Stimulated activated CD4-positive, alpha-beta T cell treated with anti-CD3 and anti-CD28 coated beads, Interleukin-15, amount 100 ng/mL, for 24 hours (primary cell): ENCODE data around the gene CIB1.
"Not testable (repeated sequence)": the region's sequence is repeated elsewhere in the genome, so short reads cannot be mapped to it uniquely, and the experiment has no call there.

Experiments used
- DNase-seq: peaks from one replicate; pipeline ENCODE4 v3.0.0-alpha.2; 2020

The CIB1 gene

DNA sequence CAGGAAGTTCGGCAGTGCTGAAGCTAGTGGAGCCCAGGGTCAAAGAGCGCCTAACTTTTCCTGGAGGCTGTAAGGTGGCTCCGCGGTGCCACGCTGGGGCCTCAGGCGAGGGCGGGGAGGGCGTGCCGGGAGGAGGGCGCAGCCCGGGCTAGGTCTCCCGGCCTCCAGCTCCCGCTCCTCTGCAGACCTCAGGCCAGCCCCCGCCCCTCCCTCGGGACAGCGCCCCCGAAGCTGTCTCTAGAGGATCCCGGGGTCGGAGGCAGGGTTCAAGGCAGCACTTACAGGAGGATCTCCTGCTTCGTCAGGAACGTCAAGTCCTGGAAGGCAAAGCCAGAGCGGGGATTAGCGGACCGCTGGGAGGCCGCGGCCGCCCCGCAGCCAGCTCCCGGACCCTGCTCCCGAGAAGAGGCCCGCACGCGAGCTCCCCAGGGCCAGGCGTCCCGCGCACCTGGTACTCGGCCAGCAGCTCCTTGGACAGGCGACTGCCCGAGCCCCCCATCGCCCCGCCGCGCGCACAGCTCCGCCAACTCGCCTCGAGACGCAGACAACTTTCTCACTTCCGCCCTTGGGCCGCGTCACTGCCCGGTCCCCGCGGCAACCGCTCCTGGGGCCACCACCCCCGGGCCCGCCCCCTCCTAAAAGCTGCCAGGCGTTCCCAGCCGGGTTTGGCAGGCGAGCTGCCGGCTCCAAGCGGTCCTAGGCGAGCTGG lies at the start of gene CIB1:
CIB1 (minus strand) TSS at position 555 of the 709 bp plus-strand sequence; CDS start at position 499, 56 bp downstream.
- peak; percentile 99 for DNase-seq

DNA sequence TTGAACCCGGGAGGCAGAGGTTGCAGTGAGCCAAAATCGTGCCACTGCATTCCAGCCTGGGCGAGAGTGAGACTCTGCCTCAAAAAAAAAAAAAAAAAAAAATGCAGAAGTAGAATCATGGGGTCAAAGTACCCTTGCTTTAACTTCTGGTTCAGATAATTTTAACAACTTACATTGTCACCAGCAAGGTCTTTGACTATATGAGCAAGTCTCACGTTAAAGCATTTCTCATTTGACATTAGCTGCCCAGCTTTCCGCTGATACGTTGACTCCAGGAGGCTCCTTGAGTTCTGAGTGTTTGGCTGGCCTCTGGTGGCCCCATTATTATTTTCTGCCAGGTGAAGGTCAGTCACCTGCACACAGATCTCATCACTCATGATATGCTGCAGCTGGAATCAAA lies 47.9 kb upstream of the CIB1 start:
- not testable (repeated sequence) for DNase-seq

DNA sequence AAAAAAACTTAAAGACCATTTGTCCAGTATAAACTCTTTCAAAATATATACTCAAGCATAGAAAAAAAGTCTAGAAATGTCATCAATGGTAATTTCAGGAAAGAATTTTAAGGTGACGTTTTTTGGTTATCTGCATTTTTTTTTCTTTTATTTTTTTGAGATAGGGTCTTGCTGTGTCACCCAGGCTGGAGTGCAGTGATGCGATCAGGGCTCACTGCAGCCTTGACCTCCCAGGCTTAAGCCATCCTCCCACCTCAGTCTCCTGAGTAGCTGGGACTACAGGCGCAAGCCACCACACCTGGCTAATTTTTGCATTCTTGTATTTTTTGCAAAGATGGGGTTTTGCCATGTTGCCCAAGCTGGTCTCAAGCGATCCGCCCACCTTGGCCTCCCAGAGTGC lies 47.0 kb upstream of the CIB1 start:
- DNase-seq: not testable (repeated sequence)

DNA sequence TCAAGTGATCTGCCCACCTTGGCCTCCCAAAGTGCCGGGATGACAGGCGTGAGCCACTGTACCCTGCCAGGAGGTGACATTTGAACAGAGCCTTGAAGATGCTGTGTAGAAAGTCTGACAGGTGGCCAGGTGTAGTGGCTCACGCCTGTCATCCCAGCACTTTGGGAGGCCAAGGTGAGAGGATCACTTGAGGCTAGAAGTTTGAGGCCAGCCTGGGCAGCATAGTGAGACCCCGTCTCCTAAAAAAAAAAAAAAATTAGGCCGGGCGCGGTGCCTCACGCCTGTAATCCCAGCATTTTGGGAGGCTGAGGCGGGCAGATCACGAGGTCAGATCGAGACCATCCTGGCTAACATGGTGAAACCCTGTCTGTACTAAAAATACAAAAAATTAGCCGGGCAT lies 44.7 kb upstream of the CIB1 start:
- DNase-seq: not testable (repeated sequence)

DNA sequence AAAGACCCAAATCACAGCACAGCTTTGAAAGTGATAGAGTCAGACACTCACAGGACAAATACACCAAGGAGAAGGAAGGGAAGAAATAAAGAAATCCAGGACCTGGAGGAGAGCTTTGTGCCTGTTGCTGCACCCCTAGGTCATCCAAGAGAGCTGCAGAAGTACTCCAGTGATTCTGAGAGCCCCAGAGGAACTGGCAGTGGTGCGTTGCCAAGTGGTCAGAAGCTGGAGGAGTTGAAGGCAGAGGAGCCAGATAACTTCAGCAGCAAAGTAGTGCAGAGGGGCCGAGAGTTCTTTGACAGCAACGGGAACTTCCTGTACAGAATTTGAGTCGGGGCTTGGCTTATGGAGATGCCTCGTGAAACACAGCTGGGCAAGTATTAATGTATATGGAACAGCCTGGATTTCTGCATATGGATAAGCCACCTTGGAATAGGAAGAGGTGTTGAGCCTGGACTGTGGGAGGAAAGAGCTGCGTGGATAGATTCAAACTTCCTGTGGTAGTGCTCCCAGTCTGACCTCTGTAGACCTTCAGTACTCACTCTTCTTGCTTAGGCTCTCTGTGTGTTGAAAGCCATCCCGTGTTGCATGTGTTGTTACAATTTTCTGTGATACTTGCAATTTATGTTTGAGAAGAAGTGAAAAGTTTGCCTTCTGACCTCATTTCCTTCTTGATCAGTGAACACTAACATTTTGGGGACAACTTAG lies 37.9 kb upstream of the CIB1 start:
- no peak for DNase-seq

DNA sequence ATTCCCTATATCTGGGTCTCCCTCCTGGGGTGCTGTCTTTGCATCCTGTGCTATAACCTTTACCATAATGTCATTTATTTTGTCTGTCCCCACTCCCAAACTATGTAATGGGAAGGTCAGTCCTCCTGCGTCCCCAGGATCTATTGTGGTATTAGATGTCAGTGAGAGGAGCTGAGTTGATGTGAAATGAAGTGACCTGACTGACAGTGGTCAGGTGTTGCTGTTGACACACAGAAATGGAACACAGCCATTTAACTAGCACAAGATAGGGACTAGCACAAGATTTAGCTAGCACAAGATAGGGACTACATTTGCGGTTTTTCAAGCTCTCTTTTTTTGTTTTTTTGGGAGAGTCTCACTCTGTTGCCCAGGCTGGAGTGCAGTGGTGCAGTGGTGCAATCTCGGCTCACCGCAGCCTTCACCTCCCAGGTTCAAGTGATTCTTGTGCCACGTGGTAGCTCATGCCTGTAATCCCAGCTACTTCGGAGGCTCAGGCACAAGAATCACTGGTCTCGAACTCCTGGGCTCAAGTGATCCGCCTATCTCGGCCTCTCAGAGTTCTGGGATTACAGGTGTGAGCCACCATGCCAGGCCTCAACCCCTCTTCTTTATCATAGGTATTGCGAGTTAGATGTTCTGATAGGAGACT lies 36.9 kb upstream of the CIB1 start:
- DNase-seq: no peak

DNA sequence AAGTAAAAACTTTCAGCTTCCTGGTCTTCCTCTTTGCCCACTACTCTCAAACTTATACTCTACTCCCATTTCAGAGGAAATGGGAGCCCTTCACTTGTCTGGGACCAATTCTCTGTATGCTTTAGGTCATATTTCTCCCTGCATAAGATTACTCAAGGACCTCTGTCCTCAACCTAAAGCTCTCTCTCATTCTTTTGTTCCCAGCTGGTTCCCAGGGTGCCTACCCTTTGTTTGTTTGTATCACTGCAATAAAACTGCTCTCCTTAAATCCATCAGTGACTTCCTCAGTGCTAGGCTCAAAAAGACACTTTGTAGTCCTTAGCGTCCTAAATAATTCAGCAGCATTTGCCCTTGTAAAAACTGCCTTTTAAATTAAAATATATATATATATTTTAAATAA lies 34.7 kb upstream of the CIB1 start:
- no peak for DNase-seq

DNA sequence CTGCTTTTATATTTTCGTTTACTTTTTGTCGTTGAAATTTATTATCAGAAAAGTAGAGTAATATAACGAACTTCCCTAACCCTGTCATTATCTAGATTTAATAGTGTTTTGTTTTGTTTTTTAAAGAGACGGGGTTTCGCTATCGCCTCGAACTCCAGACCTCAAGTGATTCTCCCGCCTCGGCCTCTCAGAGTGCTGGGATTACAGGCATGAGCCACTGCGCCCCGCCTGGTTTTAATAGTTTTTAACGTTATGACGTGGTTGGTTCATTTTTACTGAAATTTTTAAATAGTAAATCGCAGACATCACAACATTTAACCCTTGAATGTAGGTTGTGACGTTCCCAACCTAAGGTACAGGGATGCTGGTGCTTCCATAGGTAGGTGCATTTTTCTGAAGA lies 32.7 kb upstream of the CIB1 start:
- DNase-seq: peak; percentile 49

DNA sequence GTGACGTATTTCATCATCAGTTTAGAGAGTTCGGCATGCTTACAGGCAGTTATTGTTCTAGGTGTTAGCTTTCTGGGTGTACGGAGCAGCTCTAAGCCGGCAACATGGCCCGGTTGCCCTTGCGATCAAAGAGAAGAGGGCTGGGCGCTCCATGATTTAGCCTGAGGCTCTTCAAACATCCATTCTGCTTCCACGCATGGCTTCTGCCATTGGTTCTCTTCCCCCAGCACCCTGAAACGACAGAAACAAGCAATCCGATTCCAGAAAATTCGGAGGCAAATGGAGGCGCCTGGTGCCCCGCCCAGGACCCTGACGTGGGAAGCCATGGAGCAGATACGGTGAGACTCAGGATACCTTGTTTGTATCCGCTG lies 32.3 kb upstream of the CIB1 start:
- peak; percentile 71 for DNase-seq

DNA sequence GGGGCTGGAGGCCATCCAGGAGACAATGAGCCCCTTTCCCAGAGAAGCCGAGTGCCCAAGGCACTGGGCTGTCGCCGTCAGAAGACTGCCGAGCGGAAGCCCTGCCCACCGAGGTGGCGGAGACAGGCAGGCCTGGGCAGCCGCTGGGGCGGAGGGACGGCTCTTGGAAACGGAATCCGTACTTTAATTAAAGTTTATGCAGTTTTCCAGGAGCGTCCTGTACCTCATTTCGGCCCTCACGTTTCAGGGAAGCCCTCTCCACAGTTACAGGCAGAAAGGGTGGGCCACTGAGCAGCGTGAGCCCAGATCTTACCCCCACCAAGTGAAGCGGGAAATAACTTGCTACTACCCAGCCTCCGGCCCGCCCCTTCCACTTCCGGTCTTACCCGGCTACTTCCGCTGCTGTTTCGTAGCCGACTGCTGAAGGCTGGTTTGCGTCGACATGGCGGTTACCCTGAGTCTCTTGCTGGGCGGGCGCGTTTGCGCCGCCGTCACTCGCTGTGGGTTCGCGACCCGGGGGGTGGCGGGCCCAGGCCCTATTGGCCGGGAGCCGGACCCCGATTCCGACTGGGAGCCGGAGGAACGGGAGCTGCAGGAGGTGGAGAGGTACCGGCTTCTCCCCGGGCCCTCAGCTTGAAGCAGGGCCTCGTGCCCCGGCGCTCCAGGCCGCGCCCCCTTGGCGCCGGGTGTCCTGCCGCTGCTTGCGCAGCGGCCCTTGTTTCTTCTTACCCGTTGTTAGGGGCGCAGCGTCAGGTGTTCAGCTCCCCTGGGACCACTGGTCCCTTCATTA lies 31.7 kb upstream of the CIB1 start, which contains the start of gene NGRN:
NGRN (plus strand) TSS at position 402 of the 790 bp plus-strand sequence; CDS start at position 443, 41 bp downstream.
- peak; percentile 96 for DNase-seq

DNA sequence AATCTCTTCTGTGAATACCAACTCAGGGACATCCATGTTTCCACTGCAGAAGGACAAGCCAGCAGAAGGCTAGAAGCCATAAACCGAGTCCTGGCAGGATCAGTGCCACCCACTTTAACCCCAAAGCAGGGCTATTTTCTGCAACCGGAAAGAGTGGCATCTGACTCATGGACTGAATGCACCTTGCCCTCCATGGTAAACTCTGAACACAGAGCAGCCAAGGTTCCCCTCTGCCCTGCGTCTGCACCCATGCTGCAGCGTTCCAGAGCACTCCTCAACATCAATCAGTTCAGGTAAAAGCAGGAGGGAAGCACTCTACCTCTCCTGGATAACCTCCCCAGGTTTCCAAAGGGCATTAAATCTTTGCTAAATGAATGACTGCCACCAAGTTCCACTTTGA lies 30.9 kb upstream of the CIB1 start:
- peak; percentile 49 for DNase-seq

DNA sequence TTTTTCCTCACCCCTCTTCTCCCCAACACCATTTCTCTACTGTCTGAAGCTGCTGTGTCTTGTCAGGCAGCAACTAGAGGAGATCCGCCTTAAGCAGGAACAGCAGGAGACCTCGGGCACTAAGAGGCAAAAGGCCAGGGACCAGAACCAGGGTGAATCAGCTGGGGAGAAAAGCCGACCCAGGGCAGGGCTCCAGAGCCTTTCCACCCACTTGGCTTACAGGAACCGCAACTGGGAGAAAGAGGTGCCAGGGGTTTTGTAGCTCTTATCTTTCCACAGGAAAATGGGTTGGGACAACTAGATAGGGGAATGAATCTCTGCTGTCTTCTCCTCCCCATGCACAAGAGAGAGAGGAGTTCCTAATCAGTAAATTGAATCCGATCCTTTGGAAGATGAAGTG lies 28.7 kb upstream of the CIB1 start:
- no peak for DNase-seq

DNA sequence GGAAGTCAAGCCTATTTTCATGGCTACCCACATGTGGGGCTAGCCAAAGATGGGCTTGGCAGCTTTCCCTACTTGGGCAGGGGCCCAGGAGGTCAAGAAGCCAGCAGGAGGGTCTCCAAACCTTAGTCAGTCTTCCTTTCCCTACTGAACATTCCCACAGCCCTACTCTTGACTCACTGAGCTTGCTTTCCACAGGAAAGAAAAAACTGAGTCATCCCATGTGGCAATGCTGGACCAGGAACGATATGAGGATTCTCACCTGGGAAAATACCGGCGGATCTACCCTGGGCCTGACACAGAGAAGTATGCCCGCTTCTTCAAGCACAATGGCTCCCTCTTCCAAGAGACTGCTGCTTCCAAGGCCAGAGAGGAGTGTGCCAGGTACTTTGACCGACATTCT lies 28.1 kb upstream of the CIB1 start:
- no peak for DNase-seq

DNA sequence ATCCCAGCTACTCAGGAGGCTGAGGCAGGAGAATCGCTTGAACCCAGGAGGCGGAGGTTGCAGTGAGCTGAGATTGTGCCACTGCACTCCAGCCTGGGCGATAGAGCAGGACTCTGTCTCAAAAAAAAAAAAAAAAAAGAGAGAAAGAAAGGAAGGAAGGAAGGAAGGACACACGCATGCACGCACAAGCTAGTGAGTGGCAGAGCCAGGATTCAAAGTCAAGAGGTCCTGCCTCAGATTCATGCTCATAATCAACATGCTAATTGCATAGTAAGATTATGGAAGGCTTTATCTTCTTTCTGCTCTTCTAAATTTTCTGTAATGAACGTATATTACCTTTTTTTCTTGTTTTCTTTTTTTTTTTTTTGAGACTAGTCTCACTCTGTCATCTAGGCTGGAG lies 27.0 kb upstream of the CIB1 start:
- DNase-seq: not testable (repeated sequence)

DNA sequence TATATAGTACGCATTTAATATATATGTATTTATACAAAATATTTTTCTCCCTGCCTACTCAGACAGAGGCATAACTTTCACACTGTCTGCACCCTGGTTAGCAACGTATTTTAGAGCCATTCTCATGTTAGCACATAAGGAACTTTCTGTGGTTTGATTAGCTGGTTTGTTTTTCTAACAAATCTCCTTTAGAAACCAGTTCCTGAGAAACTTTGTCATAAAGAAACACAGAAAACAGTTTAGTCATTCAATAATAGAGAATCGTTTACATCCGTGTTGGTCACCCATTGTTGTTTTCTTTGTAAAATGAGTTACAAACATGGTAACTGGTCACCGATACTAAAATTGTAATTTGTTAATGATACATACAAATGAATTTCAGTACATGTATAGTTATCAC lies 25.8 kb upstream of the CIB1 start:
- no peak for DNase-seq

DNA sequence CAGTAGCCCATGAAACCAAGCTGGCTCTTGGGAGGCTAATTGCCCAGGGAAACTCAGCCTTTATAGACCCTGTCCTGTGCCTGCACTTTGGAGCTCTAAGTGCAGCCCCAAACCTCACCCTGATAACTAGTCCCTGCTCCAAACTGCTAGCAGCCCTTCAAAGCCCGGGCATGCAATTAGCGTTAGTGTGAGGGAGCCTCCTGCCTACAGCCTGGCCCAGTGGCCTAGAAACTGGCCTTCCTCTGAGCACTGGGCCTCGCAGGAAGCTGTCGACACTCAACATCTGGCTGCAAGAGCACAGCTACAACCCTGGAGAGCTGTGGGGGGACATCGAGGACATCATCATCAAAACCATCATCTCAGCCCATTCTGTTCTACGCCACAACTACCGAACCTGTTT lies 24.0 kb upstream of the CIB1 start:
- DNase-seq: no peak

DNA sequence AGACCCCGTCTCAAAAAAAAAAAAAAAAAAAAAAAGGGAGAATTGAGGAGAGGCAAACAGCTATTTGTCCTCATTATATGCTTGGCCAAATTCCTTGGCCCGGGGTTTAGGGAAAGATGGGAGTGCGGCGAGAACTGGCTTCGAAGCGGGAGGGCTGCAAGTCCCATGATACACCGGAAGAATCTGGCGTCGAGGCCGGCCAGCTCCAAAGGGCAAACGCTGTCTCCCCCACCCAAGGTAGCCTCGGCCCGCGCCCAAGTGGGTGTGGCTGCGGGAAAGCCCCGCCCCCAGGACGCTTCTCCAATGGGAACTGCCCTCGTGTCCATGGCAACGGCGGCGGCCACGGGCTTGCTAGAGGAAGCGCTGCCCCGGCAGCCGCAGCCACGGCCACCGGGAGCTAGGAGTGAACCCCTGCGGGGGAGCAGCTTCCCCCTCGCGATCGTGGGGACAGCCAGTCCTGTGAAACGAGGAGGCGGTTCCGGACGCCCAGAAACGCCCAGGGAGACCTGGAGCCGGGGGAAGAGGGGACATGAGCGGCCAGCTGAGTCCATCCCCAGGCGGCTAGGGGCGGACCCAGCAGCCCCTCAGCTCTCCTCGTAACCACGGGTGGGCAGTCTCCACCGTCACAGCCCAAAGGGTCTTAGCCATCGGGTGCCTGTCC lies 15.6 kb upstream of the CIB1 start, which contains the start of gene TTLL13:
TTLL13 (plus strand) TSS at position 354 of the 661 bp plus-strand sequence. CDS start 1,075 bp downstream, outside the sequence.
- DNase-seq: peak; percentile 96

DNA sequence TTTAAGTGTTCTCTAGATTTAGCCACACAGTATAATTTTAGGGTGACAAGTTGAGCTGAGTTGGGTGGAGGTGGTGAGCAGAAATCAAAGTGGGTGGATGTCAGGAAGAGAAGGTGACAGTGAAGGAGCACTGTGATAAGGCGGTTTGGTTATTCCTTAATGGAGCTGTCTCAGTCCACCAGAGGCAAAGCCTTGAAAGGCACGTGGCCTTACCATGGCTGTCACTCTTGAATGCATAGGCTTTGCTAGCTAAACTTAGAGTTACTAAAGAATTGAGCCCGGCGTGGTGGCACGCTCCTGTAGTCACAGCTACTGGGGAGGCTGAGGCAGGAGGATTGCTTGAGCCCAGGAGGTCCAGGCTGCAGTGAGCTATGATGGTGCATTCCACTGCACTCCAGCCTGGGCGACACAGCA lies 15.1 kb upstream of the CIB1 start:
- DNase-seq: no peak

DNA sequence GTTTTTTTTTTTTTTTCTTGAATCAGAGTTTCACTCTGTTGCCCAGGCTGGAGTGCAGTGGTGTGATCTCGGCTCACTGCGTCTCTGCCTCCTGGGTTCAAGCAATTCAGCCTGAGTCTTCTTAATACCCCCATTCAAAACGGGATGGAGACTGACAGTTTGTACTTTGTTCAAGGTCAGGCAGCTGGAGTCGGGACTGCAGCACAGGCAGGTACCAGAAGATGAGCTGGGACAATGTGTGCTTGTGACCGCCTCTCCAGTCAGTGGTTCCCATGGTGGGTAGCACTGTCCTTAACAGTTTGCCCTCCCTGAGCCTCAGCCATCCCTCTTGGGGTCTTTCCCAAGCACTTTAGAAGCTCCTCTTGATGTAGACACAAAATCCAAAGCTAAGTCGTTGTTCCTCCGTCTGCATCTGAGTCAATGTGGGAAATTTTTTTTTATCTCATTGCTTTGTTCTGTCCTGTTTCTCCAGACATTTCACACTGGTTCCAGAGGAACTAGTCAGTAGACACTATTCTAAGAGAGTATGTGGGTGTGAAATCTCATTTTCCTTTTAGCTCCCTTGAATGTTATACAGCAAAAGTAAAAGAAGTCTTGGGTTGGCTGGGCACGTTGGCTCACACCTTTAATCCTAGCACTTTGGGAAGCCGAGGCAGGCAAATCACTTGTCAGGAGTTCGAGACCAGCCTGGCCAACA lies 10.3 kb upstream of the CIB1 start:
- no peak for DNase-seq

DNA sequence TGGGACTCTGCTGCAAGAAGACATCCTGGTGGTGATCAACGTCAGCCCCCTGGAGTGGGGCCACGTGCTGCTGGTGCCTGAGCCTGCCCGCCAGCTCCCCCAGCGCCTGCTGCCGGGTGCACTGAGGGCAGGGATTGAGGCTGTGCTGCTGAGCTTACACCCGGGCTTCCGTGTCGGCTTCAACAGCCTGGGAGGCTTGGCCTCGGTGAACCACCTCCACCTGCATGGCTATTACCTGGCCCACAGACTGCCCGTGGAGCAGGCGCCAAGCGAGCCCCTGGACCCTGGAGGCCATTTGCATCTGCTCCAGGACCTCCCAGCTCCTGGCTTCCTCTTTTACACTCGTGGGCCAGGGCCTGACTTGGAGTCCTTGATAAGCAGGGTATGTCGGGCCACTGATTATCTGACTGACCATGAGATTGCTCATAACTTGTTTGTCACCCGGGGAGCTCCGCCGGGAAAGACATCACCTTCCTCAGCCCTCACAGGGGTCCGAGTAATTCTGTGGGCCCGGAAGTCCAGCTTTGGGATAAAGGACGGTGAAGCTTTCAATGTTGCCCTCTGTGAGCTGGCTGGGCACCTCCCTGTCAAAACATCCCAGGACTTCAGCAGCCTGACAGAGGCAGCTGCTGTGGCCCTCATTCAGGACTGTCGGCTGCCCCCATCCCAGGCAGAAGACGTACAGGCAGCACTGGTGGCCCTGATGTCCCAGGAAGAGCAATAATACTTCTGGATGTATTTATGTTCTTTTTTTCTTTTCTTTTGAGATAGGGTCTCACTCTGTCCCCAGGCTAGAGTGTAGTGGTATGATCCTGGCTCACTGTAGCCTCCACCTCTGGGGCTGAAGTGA lies 7.8 kb upstream of the CIB1 start:
- DNase-seq: no peak

DNA sequence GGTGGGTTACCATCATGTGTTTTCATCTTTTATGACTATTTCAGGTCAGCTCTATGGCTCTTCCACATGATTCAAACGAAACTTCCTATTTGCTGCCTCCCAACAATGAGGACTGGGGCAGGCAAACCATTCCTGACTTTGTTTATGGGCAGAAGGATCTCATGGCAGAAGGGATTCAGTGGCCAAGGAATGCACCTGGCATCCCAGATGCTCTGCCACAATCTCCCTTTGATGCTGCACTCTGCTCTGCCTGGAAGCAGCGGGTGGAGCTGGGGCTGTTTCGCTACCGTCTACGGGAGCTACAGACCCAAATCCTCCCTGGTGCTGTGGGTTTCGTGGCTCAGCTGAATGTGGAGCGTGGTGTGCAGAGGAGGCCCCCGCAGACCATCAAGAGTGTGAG lies 7.1 kb upstream of the CIB1 start:
- no peak for DNase-seq
